Naive B cell (primary cell): ENCODE measurements around the gene EPHA1. TPM values are rescaled to one million over a fixed set of nuclear protein-coding genes. Genes with fewer than 3 reads are reported as not detected.
A peak's percentile ranks its signal among the peaks of the same experiment; 100 is the strongest.

Experiments
- ATAC-seq, 2 donors: fragments of 150-1000 bp; cut with Tn5 transposase; 2 replicates each; pipeline ENCODE4 v1.10.0; 2021; ENCODE audit warnings: low read depth in 2 of 2, mild to moderate bottlenecking in 2 of 2, moderate library complexity in 2 of 2
- DNase-seq: peaks from one replicate; pipeline ENCODE4 v3.0.0; 2022
- H3K27ac Mint-ChIP-seq, 6 donors: one replicate each; pipeline ENCODE4 v1.8.0; 2020 to 2022; ENCODE audit warnings: mild to moderate bottlenecking in 6 of 6, mixed read lengths in 6 of 6, moderate library complexity in 5 of 6, inconsistent platforms in 2 of 6
- H3K27me3 Mint-ChIP-seq, 3 donors: one replicate each; pipeline ENCODE4 v1.8.0; 2021 to 2022; ENCODE audit warnings: mixed read lengths in 3 of 3, mild to moderate bottlenecking in 1 of 3
- H3K36me3 Mint-ChIP-seq, 2 donors: one replicate each; pipeline ENCODE4 v1.8.0; 2020 to 2022; ENCODE audit warnings: mixed read lengths in 2 of 2, inconsistent platforms in 1 of 2, mild to moderate bottlenecking in 1 of 2
- H3K4me1 Mint-ChIP-seq, 3 donors: one replicate each; pipeline ENCODE4 v1.8.0; 2020 to 2022; ENCODE audit warnings: mixed read lengths in 3 of 3, inconsistent platforms in 1 of 3, mild to moderate bottlenecking in 1 of 3, moderate library complexity in 1 of 3
- H3K4me3 Mint-ChIP-seq, 8 donors: one replicate each; pipeline ENCODE4 v1.8.0; 2020 to 2022; ENCODE audit warnings: mild to moderate bottlenecking in 8 of 8, mixed read lengths in 8 of 8, moderate library complexity in 8 of 8, inconsistent platforms in 2 of 8
- H3K9me3 Mint-ChIP-seq, 7 donors: one replicate each; pipeline ENCODE4 v1.8.0; 2020 to 2022; ENCODE audit warnings: mixed read lengths in 7 of 7, mild to moderate bottlenecking in 5 of 7, inconsistent platforms in 2 of 7, moderate library complexity in 1 of 7
- polyA plus RNA-seq, 6 donors: library from polyadenylated mRNA; unstranded; fragments of 300-500 nt; fragmentation: Illumina TruSeq; gene quantifications; one replicate each; pipeline ENCODE4 v1.2.3, GENCODE V29; 2021; ENCODE audit warnings: low read depth in 6 of 6

The EPHA1 gene
- polyA plus RNA-seq, 6 donors from 2014 or later, result 0.06 TPM; not detected in 5

- no peaks in the 10 kb centered on the region for H3K27me3 Mint-ChIP-seq
- DNase-seq (peak; percentile 78), ATAC-seq (peak; percentile 68 to 71)
- no peaks in the 10 kb centered on the region for H3K9me3 Mint-ChIP-seq
- peak overlapping the region in 7 of 8 donors; percentile 83 to 97 (median 92) for H3K4me3 Mint-ChIP-seq
- peaks cover 14 to 24% (median 19%) of the 10 kb centered on the region in 3 donors for H3K4me1 Mint-ChIP-seq
- H3K36me3 Mint-ChIP-seq, result no peaks in the 10 kb centered on the region
- peak overlapping the region; percentile 77 to 97 (median 88) for H3K27ac Mint-ChIP-seq
Measured at GRCh38 chr7:143380260-143380645, 28.4 kb downstream of the EPHA1 start.

- H3K4me1 Mint-ChIP-seq, result peaks cover 18 to 29% (median 25%) of the 10 kb centered on the region in 3 donors
- H3K9me3 Mint-ChIP-seq, result no peaks in the 10 kb centered on the region
- H3K36me3 Mint-ChIP-seq, result no peaks in the 10 kb centered on the region
- ATAC-seq (no peak), DNase-seq (no peak)
- peak overlapping the region in 7 of 8 donors; percentile 83 to 97 (median 92) for H3K4me3 Mint-ChIP-seq
- peak overlapping the region; percentile 77 to 97 (median 88) for H3K27ac Mint-ChIP-seq
- no peaks in the 10 kb centered on the region for H3K27me3 Mint-ChIP-seq
Measured at GRCh38 chr7:143379611-143380259, 28.9 kb downstream of the EPHA1 start.

- Mint-ChIP-seq H3K27me3 (no peaks in the 10 kb centered on the region), H3K9me3 (no peaks in the 10 kb centered on the region), H3K27ac (peak overlapping the region in 3 of 6 donors; percentile 23 to 52 (median 26)), H3K4me1 (peaks cover 31 to 43% (median 35%) of the 10 kb centered on the region in 3 donors), H3K36me3 (no peaks in the 10 kb centered on the region), H3K4me3 (no peak overlapping the region)
- DNase-seq (no peak), ATAC-seq (no peak)
Measured at GRCh38 chr7:143376396-143376795, 32.3 kb downstream of the EPHA1 start.

GRCh38 chr7:143375298-143376034 is 33.2 kb downstream of the EPHA1 start:
- ATAC-seq, result peak; percentile 10 to 31
- Mint-ChIP-seq H3K36me3 (no peaks in the 10 kb centered on the region), H3K27me3 (no peaks in the 10 kb centered on the region), H3K4me3 (peak overlapping the region in 3 of 8 donors; percentile 2 to 41 (median 10)), H3K27ac (peak overlapping the region in 4 of 6 donors; percentile 16 to 70 (median 44)), H3K9me3 (no peaks in the 10 kb centered on the region), H3K4me1 (peaks cover 31 to 43% (median 35%) of the 10 kb centered on the region in 3 donors)
- DNase-seq, result no peak

GRCh38 chr7:143374561-143374960 is 34.1 kb downstream of the EPHA1 start:
- no peak for DNase-seq
- Mint-ChIP-seq H3K27me3 (no peaks in the 10 kb centered on the region), H3K36me3 (no peaks in the 10 kb centered on the region), H3K9me3 (no peaks in the 10 kb centered on the region), H3K27ac (peak overlapping the region in 3 of 6 donors; percentile 0 to 64 (median 18)), H3K4me1 (peaks cover 26 to 37% (median 30%) of the 10 kb centered on the region in 3 donors), H3K4me3 (no peak overlapping the region)
- ATAC-seq, result peak in 1 of 2 donors; percentile 36

- peaks cover 0 to 6% (median 6%) of the 10 kb centered on the region in 3 donors for H3K27me3 Mint-ChIP-seq
- H3K27ac Mint-ChIP-seq, result peak overlapping the region in 1 of 6 donors; percentile 33
- no peaks in the 10 kb centered on the region for H3K9me3 Mint-ChIP-seq
- H3K4me1 Mint-ChIP-seq, result peaks cover 22 to 28% (median 23%) of the 10 kb centered on the region in 3 donors
- H3K36me3 Mint-ChIP-seq, result no peaks in the 10 kb centered on the region
- H3K4me3 Mint-ChIP-seq, result no peak overlapping the region
- ATAC-seq (no peak), DNase-seq (no peak)
Measured at GRCh38 chr7:143373255-143373794, 35.3 kb downstream of the EPHA1 start.

GRCh38 chr7:143372070-143372469 is 36.6 kb downstream of the EPHA1 start:
- DNase-seq (no peak), ATAC-seq (no peak)
- Mint-ChIP-seq H3K9me3 (no peaks in the 10 kb centered on the region), H3K27me3 (peaks cover 11 to 18% (median 18%) of the 10 kb centered on the region in 3 donors), H3K36me3 (no peaks in the 10 kb centered on the region), H3K4me3 (peak overlapping the region in 1 of 8 donors; percentile 13), H3K27ac (peak overlapping the region in 1 of 6 donors; percentile 71), H3K4me1 (peaks cover 22 to 28% (median 23%) of the 10 kb centered on the region in 3 donors)

- no peak overlapping the region for H3K27ac Mint-ChIP-seq
- no peaks in the 10 kb centered on the region for H3K36me3 Mint-ChIP-seq
- H3K9me3 Mint-ChIP-seq, result no peaks in the 10 kb centered on the region
- DNase-seq, result no peak
- H3K4me3 Mint-ChIP-seq, result no peak overlapping the region
- H3K27me3 Mint-ChIP-seq, result peaks cover 26 to 38% (median 32%) of the 10 kb centered on the region in 3 donors
- peaks cover 15 to 18% (median 16%) of the 10 kb centered on the region in 3 donors for H3K4me1 Mint-ChIP-seq
- no peak for ATAC-seq
Measured at GRCh38 chr7:143369678-143370651, 38.7 kb downstream of the EPHA1 start.

GRCh38 chr7:143368387-143368786 is 40.3 kb downstream of the EPHA1 start:
- peaks cover 6 to 8% (median 8%) of the 10 kb centered on the region in 3 donors for H3K4me1 Mint-ChIP-seq
- H3K27ac Mint-ChIP-seq, result no peak overlapping the region
- no peaks in the 10 kb centered on the region for H3K9me3 Mint-ChIP-seq
- H3K36me3 Mint-ChIP-seq, result no peaks in the 10 kb centered on the region
- H3K27me3 Mint-ChIP-seq, result peaks cover 42 to 54% (median 48%) of the 10 kb centered on the region in 3 donors
- DNase-seq, result no peak
- ATAC-seq, result no peak
- H3K4me3 Mint-ChIP-seq, result no peak overlapping the region

- DNase-seq, result no peak
- Mint-ChIP-seq H3K27me3 (peaks cover 46 to 58% (median 52%) of the 10 kb centered on the region in 3 donors), H3K36me3 (no peaks in the 10 kb centered on the region), H3K9me3 (no peaks in the 10 kb centered on the region), H3K4me1 (peaks cover 6 to 12% (median 8%) of the 10 kb centered on the region in 3 donors), H3K4me3 (no peak overlapping the region), H3K27ac (no peak overlapping the region)
- no peak for ATAC-seq
Measured at GRCh38 chr7:143367972-143368371, 40.7 kb downstream of the EPHA1 start.

GRCh38 chr7:143363016-143363937 is 45.4 kb downstream of the EPHA1 start:
- Mint-ChIP-seq H3K9me3 (no peaks in the 10 kb centered on the region), H3K27ac (no peak overlapping the region), H3K36me3 (peaks cover 0 to 12% of the 10 kb centered on the region in 2 donors), H3K27me3 (peaks cover 64 to 88% (median 82%) of the 10 kb centered on the region in 3 donors), H3K4me1 (peaks cover 0 to 19% (median 17%) of the 10 kb centered on the region in 3 donors), H3K4me3 (peak overlapping the region; percentile 31 to 87 (median 58))
- DNase-seq (no peak), ATAC-seq (no peak)
